Regular cardiac myocyte (primary cell): Measurements from ENCODE around the gene SYT6. TPM values are rescaled to one million over a fixed set of nuclear protein-coding genes. Genes with fewer than 3 reads are reported as not detected.

Experiments
- total RNA-seq: library from RNA; depleted of rRNA; stranded (reverse); fragments of >200 nt; gene quantifications from 2 replicates; pipeline ENCODE4 v1.2.3, GENCODE V29; 2014

Gene SYT6
- total RNA-seq: not detected in 2 replicates

GRCh38 chr1:114153261-114154145 is at the start of gene SYT6:
Gene SYT6, minus strand, starts transcription at chr1:114153869. Its CDS starts 97 bp downstream, at chr1:114153772.

Other genes starting within 250 kb of the SYT6 start
- gene AP4B1, start 249.1 kb downstream of the SYT6 start, total RNA-seq: 21.7 and 27.0 TPM in 2 replicates
- 1.4 and 3.6 TPM in 2 replicates for gene DCLRE1B, start 248.5 kb downstream of the SYT6 start, total RNA-seq
- gene HIPK1, start 224.5 kb downstream of the SYT6 start, total RNA-seq: 24.0 and 29.1 TPM in 2 replicates
- gene OLFML3, start 174.4 kb downstream of the SYT6 start, total RNA-seq: 7.5 and 26.2 TPM in 2 replicates